HepG2 (cell line): Measurements from ENCODE around the gene RNASE12. TPM values are rescaled to one million over a fixed set of nuclear protein-coding genes. Genes with fewer than 3 reads are reported as not detected.

ENCODE experiments used
- ATAC-seq: fragments of 200-7000 bp; cut with Tn5 transposase; 3 replicates; pipeline ENCODE4 v1.9.1; 2020; ENCODE audit warnings: mild to moderate bottlenecking, moderate library complexity
- BruUV-seq: library from RNA; stranded (reverse); fragments of 400-500 nt; replicated peaks from 2 replicates; lab custom pipeline; 2021; lab: Mats Ljungman, UMichigan
- CTCF ChIA-PET: fragments of 300-600 bp; formaldehyde crosslinking; extraction: SDS; loops from one replicate; lab custom pipeline; 2021; ENCODE audit warnings: low total read pairs, inconsistent platforms, low intra/inter-chr PET ratio; lab: Yijun Ruan, JAX
- POLR2A ChIA-PET: fragments of 350-600 bp; sonication (Branson Sonifier 250); formaldehyde crosslinking; loops from one replicate; lab custom pipeline; 2020; ENCODE audit warnings: antibody characterized with exemption, inconsistent platforms; lab: Yijun Ruan, JAX
- DNase-seq: peaks from one replicate; pipeline ENCODE4 v3.0.0-alpha.2; 2015; ENCODE audit warnings: low spot score
- FAIRE-seq: peaks from 3 replicates; lab custom pipeline; 2011; peaks lifted over from hg19 to GRCh38; lab: Jason Lieb, UNC
- H2AFZ ChIP-seq: one replicate; pipeline ENCODE4 v1.6.1; 2011; ENCODE audit warnings: low read length, inconsistent platforms
- H3K27ac ChIP-seq: fragments of 300-600 bp; 3 replicates; pipeline ENCODE4 v1.8.0; 2011; ENCODE audit warnings: mixed run types, mild to moderate bottlenecking, mixed read lengths, low read length, inconsistent platforms; ENCODE audit not compliant: insufficient read depth; ENCODE audit errors: extremely low read length
- H3K27me3 ChIP-seq, 2 experiments: fragments of 200-600 bp in 1 of 2; 2 replicates in 1 of 2; 3 replicates in 1 of 2; pipeline versions ENCODE4 v1.6.0 to v1.8.0; 2011; ENCODE audit warnings: low read length in 2 of 2, mild to moderate bottlenecking in 2 of 2, moderate library complexity in 2 of 2, inconsistent platforms in 1 of 2; ENCODE audit not compliant: insufficient read depth in 2 of 2, control insufficient read depth in 1 of 2
- H3K36me3 ChIP-seq, 2 experiments: fragments of 200-600 bp in 1 of 2; replicated peaks in 1 of 2; 2 replicates in 1 of 2; 3 replicates in 1 of 2; pipeline versions ENCODE4 v1.5.1 to v1.8.0; 2011; ENCODE audit warnings: low read length in 2 of 2, inconsistent platforms in 1 of 2; ENCODE audit not compliant: insufficient read depth in 2 of 2, control insufficient read depth in 1 of 2
- H3K4me1 ChIP-seq: 2 replicates; pipeline ENCODE4 v1.5.1; 2012; ENCODE audit warnings: low read length, inconsistent platforms; ENCODE audit not compliant: insufficient read depth
- H3K4me2 ChIP-seq: 2 replicates; pipeline ENCODE4 v1.6.0; 2011; ENCODE audit warnings: low read depth, low read length, inconsistent platforms
- H3K4me3 ChIP-seq, 3 experiments: fragments of 200-600 bp in 1 of 3; sonication (generic), shearing (Covaris generic) in 1 of 3; replicated peaks in 1 of 3; 2 replicates each; pipeline ENCODE4 v1.5.1; 2011 to 2016; ENCODE audit warnings: low read length in 3 of 3, inconsistent platforms in 2 of 3, low read depth in 2 of 3, mild to moderate bottlenecking in 2 of 3, control low read depth in 1 of 3, mixed read lengths in 1 of 3; ENCODE audit not compliant: insufficient read depth in 1 of 3
- H3K79me2 ChIP-seq: one replicate; pipeline ENCODE4 v1.6.1; 2011; ENCODE audit warnings: low read length, inconsistent platforms; ENCODE audit not compliant: insufficient read depth
- H3K9ac ChIP-seq: 2 replicates; pipeline ENCODE4 v1.6.0; 2011; ENCODE audit warnings: mild to moderate bottlenecking, low read depth, low read length, inconsistent platforms; ENCODE audit not compliant: insufficient read depth
- H3K9me3 ChIP-seq: 2 replicates; pipeline ENCODE4 v1.5.1; 2012; ENCODE audit warnings: mild to moderate bottlenecking, low read length
- H4K20me1 ChIP-seq: 2 replicates; pipeline ENCODE4 v1.6.0; 2011; ENCODE audit warnings: inconsistent platforms, mild to moderate bottlenecking, low read length, moderate library complexity; ENCODE audit not compliant: insufficient read depth
- CHCHD3 ChIP-seq: sonication (generic); formaldehyde crosslinking; IDR thresholded peaks from 2 replicates; pipeline ENCODE4 v1.8.0; 2022; ENCODE audit warnings: mild to moderate bottlenecking, missing genetic modification reagents, moderate library complexity
- ELF4 ChIP-seq: sonication (generic); formaldehyde crosslinking; IDR thresholded peaks from 2 replicates; pipeline ENCODE4 v1.5.0; 2020; ENCODE audit warnings: missing genetic modification reagents, mild to moderate bottlenecking, moderate library complexity, borderline replicate concordance
- SSRP1 ChIP-seq: IDR thresholded peaks from 2 replicates; pipeline ENCODE4 v1.6.1; 2016; ENCODE audit warnings: control low read depth
- ZNF142 ChIP-seq: sonication (generic); formaldehyde crosslinking; IDR thresholded peaks from 2 replicates; pipeline ENCODE4 v1.4.0; 2020; ENCODE audit warnings: missing genetic modification reagents
- ZNF326 ChIP-seq: sonication (generic); formaldehyde crosslinking; IDR thresholded peaks from 2 replicates; pipeline ENCODE4 v1.4.0; 2020; ENCODE audit warnings: missing genetic modification reagents, borderline replicate concordance
- ZNF407 ChIP-seq: sonication (generic); formaldehyde crosslinking; IDR thresholded peaks from one replicate; pipeline ENCODE4 v1.5.1; 2020; ENCODE audit warnings: mild to moderate bottlenecking, missing genetic modification reagents; ENCODE audit errors: not compliant biosample characterization
- ZNF513 ChIP-seq: sonication (generic); formaldehyde crosslinking; conservative IDR thresholded peaks from 2 replicates; pipeline ENCODE4 v1.5.0; 2020; ENCODE audit warnings: missing genetic modification reagents
- WGBS: methylation state at CpG from one replicate; pipeline ENCODE4 v1.1.6; 2017; ENCODE audit warnings: low lambda C conversion rate; 5-methylcytosine and 5-hydroxymethylcytosine counted together
- in situ Hi-C: cut with HindIII; loops from 2 replicates; pipeline ENCODE4 v1.10.0; 2017; ENCODE audit warnings: low pct_unique_long_range_greater_than_20kb; ENCODE audit not compliant: extremely low pct_ligation_motif_present
- intact Hi-C: fragments of 100-400 bp; cut with micrococcal nuclease; formaldehyde crosslinking; loops from one replicate; pipeline ENCODE4 v1.10.0; 2022; ENCODE audit not compliant: unreplicated experiment
- polyA plus RNA-seq, 8 experiments: library from polyadenylated mRNA; depleted of rRNA in 3 of 8; stranded (reverse) in 7 of 8; unstranded in 1 of 8; fragments of >200 nt; fragmentation: Illumina TruSeq in 4 of 8; extraction: Trizol in 4 of 8; gene quantifications; 2 replicates each; pipeline versions ENCODE4 v1.2.1 to v1.2.3, GENCODE V29; 2011 to 2016; ENCODE audit warnings: low read depth in 4 of 8, missing spikeins in 1 of 8, mixed read lengths in 1 of 8; ENCODE audit not compliant: insufficient read depth in 1 of 8
- total RNA-seq, 5 experiments: library from RNA; depleted of rRNA; stranded (reverse); fragments of >200 nt; fragmentation: Illumina TruSeq; extraction: Trizol; gene quantifications; 2 replicates each; pipeline ENCODE4 v1.2.3, GENCODE V29; 2016; ENCODE audit warnings: low read depth in 1 of 5

The RNASE12 gene
- total and polyA plus RNA-seq, 2 of the 13 experiments (the other 11 are each of a cell fraction or from before 2014, with no cell fraction given), result not detected

GRCh38 chr14:20560961-20561360 is 30.2 kb downstream of the RNASE12 start, which contains the start of gene RNASE9:
Gene RNASE9, minus strand, starts transcription at chr14:20561047.
- POLR2A ChIA-PET, result no interaction called here
- in situ Hi-C loops (no loop called here), intact Hi-C loops (no loop called here)
- H3K79me2 ChIP-seq, result no peaks in the 10 kb centered on the region
- H3K27me3 ChIP-seq, result no peaks in the 10 kb centered on the region; a peak in 1 of 5 replicates
- H3K4me2 ChIP-seq, result no peak within 1 kb of the TSS
- FAIRE-seq (no peak), DNase-seq (no peak), ATAC-seq (no peak)
- no peak within 1 kb of the TSS for H3K9ac ChIP-seq
- WGBS, result 39% methylated on average over 3 of the region's 3 CpGs
- no peaks in the 10 kb centered on the region for H3K4me1 ChIP-seq
- BruUV-seq, result no TSS peak
- no peak within 1 kb of the TSS for H3K4me3 ChIP-seq
- CTCF ChIA-PET, result no interaction called here
- no peaks in the 10 kb centered on the region for H4K20me1 ChIP-seq
- no peak within 1 kb of the TSS for H3K27ac ChIP-seq
- H2AFZ ChIP-seq, result no peak within 1 kb of the TSS
- no peaks in the 10 kb centered on the region for H3K36me3 ChIP-seq
- no peaks in the 10 kb centered on the region for H3K9me3 ChIP-seq
- TF ChIP-seq ZNF513 (CRISPR knock-in tag) (no peak), ZNF142 (CRISPR knock-in tag) (no peak), ELF4 (no peak), SSRP1 (no peak), ZNF407 (CRISPR knock-in tag) (no peak), ZNF326 (CRISPR knock-in tag) (no peak), CHCHD3 (no peak)
